NCI-H187 (cell line): ENCODE data around the gene DOCK1.
"Not testable (repeated sequence)": the region's sequence is repeated elsewhere in the genome, so short reads cannot be mapped to it uniquely, and the experiment has no call there.

Experiments
- DNase-seq, 2 experiments: peaks; one replicate each; lab custom pipeline; 2025; lab: John Stamatoyannopoulos, UW

The DOCK1 gene

GRCh38 chr10:126926568-126926967 is 21.3 kb downstream of the DOCK1 start:
- DNase-seq: no peak

- DNase-seq: no peak
These were observed 22.6 kb downstream of the DOCK1 start for GRCh38 chr10:126927799-126928198.

- DNase-seq: no peak
These were observed 23.0 kb downstream of the DOCK1 start for GRCh38 chr10:126928274-126928673.

GRCh38 chr10:126929391-126929790 is 24.2 kb downstream of the DOCK1 start:
- DNase-seq: no peak

DNA sequence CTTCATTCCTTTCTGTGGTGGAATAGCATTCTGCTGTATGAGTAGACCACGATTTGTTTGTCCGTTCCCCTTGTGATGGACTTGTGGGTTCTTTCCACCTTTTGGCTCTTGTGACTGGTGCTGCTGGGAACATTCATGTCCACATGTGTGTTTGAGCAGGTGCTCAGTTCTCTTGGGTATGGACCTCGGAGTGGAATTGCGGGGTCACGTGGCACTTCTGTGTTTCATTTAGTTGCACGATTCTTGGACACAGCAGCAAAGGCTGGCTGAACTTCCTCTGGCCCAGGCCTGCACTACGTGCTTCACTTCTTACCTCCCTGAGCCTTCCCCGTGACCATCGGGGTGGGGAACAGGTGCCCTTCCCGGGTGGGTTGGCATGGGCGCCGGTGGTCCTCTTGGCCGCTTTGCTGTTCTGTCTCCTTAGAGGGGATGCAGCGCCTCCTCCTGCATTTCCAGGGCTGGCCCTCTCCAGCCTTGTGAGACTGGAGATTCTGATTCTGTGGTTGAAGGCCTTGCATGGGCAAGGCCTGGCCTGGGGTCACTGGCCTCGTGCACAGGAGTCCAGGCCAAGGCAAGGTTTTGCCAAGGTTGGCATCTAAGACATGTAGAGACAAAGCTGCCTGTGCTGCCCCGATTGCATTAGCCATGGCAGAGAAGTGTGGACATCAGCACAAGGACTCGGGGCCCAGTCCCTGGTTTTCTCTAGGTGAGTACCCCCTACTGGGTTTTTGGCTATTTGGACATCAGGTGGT is 25.1 kb downstream of the DOCK1 start:
- DNase-seq: no peak

DNA sequence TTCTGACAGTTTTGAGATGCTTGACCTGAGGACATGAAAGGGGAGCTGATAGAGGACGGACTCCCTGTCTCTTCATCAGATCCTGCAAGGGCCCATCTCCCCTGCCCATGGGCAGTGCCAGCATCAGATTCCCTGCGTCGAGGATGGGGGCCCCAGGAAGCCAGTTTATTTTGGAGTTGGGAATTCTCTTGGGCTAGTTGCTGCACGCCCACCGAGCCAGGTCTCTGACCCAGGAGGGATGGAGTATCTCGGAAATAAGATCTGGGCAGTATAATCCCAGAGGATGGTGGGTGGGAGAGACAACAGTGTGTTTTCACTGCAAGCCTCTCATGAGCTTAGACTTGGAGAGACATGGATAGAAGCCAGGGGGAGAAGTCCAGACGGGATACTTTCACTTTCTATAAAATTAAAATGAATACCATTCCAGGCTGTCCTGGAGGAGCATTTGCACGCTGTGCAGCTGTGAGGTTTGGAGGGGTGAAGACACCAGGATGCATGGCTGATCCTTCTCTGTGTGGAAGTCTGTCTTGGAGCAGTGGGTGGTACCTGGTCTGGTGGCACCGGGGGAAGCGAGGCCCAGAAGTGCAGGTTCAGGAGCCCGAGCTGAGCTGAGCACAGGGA is 25.8 kb downstream of the DOCK1 start:
- DNase-seq: no peak

GRCh38 chr10:126931544-126931943 is 26.3 kb downstream of the DOCK1 start:
- no peak for DNase-seq

GRCh38 chr10:126932516-126932915 is 27.3 kb downstream of the DOCK1 start:
- no peak for DNase-seq

DNA sequence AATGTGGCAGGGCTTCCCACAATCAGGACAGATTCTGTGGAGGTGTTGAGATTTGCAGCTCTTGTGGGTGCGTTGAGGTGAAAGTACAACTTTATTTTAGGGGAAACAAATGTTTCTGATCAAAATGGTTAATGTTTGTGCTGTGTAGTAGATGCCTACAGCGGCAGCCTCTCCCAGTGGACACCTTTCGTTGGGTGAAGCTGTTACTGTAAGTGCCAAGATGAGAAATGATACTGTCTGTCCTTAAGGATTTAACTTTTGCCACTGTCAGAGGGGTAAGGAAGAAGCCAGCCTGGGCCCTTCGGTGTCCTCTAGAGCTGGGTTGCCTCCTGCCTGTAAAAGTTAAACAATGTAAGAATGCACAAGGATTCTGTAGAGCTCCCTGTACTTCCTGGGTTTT is 27.9 kb downstream of the DOCK1 start:
- DNase-seq: no peak

- DNase-seq: no peak
These were observed 30.2 kb downstream of the DOCK1 start for GRCh38 chr10:126935263-126935946.

DNA sequence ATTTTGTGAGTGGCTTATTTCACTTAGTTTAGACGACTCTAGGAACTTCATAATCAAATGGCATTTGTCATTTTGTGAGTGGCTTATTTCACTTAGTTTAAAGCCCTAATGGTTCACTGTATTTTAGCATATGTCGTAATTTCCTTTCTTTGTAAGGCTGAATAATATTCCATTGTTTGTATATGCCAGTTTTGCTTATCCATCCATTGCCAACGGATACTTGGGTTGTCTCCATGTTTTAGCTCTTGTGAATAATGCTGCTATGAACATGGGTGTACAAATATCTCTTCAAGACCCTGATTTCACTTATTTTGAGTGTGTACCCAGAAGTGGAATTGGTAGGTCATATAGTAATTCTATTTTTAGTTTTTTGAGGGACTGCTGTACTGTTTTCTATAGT is 31.8 kb downstream of the DOCK1 start:
- no peak for DNase-seq

DNA sequence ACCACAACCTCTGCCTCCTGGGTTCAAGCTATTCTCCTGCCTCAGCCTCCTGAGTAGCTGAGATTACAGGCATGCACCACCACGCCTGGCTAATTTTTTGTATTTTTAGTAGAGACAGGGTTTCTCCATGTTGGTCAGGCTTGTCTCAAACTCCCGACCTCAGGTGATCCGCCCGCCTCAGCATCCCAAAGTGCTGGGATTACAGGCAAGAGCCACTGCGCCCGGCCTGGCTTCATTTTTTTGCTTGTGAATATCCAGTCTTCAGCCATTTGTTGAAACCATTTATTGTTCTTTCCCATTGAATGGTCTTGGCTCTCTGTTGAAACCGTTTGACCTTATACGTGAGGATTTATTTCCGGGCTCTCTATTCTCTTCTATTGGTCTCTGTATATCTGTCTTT is 32.9 kb downstream of the DOCK1 start:
- not testable (repeated sequence) for DNase-seq

- no peak for DNase-seq
These were observed 34.5 kb downstream of the DOCK1 start for GRCh38 chr10:126939706-126940105.

- no peak for DNase-seq
These were observed 35.6 kb downstream of the DOCK1 start for GRCh38 chr10:126940670-126941310.

DNA sequence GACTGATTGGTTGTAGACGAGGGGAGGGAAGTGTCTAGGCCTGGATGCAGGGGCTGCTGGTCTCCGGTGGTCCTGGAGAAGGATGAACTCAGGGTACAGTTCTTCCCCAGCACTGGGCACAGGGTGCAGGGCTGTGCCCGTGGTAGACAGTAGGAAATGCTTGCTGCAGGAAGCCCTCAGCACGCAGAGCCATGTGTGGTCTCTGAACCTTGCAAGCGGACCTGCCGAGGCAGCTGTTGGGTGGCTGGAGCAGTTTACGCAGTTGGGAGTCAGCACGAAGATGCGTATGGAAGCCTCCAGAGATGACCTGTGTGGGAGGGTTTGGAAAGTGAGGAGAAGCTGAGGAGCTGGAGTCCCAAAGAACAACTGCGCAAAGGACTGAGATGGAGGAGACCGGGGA is 39.0 kb downstream of the DOCK1 start:
- DNase-seq: no peak

DNA sequence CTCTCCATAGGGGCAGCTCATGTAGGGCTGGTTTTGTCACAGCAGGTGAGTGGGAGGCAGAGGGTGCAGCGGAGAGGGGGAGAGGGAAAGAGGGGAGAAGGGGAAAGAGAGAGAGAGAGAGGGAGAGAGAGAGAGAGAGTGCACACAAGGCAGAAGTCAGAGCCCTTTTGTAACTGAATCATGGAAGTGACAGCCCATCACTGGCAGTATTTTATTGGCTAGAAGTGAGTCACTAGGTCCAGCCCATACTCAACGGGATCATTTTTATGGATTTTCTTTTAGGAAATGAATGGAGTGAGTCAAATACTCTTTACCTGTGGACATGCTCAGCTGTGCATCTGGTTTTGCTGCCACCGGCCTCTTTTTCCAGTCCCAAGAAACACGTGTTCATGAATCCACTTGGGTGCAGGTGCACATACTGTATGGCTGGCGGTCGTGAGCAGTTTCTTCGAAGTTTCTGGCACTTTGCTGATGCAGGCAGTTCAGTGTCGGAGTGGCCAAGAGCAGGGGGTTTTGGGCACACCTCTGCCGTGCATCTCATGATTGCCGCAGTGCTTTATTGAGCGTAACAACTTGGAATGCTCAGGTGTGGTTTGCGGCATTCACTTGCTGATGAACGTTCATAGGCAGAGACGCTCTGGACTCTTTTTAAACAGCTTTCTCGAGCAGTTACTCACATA is 40.3 kb downstream of the DOCK1 start:
- no peak for DNase-seq

GRCh38 chr10:126946746-126947145 is 41.5 kb downstream of the DOCK1 start:
- no peak for DNase-seq

DNA sequence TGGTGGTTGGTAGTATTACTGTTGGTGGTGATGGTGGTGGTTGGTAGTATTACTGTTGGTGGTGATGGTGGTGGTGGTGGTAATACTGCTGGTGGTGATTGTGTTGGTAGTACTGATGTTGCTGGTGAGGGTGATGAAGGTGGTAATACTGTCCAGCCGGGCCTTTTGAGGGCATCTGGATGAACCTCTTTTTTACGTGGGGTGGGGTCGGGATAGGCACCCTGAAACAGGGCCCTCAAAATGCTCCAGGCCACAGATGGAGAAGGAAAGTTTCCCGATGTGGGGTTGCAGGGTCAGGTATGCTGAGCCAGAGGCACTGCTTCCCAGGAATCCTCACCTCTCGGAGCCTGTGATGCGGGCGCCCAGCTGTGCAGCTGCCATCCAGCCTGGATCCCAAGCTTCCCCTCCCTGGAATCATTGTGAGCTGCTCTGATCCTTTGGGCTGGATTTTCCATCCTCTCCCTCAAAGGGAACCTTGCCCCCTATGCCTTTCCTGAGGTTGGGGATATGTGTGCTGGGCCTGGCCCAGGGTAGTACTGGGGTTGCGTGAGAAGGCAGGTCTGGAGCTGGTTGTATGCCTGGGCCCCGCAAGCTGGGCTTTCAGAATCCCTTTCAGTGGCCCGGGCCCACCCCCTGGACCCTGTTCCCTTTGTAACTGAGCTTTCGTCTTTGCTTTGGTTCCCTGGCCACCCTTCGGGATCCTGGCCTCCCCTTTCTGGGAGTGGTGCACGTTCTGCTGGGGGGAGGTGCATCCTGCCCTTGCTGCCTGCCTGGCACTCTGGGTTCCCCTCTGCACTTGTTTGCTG is 43.3 kb downstream of the DOCK1 start:
- DNase-seq: no peak

DNA sequence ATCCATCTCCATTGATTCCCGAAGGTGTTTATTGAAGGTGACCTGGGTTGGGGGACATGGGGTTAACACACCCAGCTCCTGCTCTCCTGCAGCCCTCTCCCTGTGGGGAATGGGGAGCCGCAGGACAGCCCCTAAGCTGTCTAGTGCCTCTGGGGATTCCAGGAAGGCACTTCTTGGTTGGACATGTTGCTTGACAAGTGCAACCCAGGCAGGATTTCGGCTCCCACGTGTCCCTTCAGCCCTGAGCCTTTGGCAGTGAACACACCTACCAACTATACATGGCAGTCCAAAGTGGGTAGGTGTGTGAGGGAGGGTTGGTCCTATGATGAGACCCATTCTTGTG is 43.9 kb downstream of the DOCK1 start:
- DNase-seq: no peak

GRCh38 chr10:126950401-126951105 is 45.3 kb downstream of the DOCK1 start:
- no peak for DNase-seq

- DNase-seq: no peak
These were observed 48.7 kb downstream of the DOCK1 start for GRCh38 chr10:126953886-126954285.
